ENCODE data around the gene TEKTIP1. TPM values are rescaled to one million over a fixed set of nuclear protein-coding genes. Genes with fewer than 3 reads are reported as not detected.

Gene TEKTIP1
- polyA plus RNA-seq, 1 donor from 2014 or later, result not detected

DNA sequence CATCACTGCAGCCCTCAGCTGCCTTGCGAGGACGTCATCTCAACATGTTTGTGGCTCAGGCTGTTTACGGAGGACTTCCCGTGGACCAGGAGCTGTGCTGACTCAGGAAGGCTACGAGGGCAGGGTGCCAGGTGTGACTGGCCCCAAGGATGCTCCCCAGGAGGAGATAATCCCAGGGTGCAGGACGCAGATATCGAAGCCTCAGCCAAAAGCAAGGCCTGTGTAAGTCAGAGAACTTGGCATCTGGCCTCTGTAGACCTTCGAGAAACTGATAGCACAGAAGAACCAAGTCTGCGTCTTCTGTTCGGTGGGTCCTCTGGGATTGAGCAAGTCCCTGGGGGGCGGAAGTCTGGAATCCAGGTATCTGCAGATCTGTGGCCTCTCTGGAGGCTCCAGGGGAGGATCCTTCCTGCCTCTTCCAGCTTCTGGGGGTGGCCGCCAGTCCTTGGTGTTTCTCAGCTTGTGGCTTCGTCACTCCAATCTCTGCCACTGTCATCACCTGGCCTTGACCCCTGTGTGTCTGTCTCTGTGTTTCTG lies 35.9 kb upstream of the TEKTIP1 start:
- no peaks in the 10 kb centered on the region for H3K9me2 ChIP-seq (ENCODE audit: insufficient read depth, low read length)
- H3K27me3 ChIP-seq (ENCODE audit: insufficient read depth, low read depth, low read length), result no peaks in the 10 kb centered on the region
- no peak overlapping the region for H3K27ac ChIP-seq (ENCODE audit: low read length)
- no peaks in the 10 kb centered on the region for H3K36me3 ChIP-seq (ENCODE audit: insufficient read depth, low read length)
- H3K4me2 ChIP-seq (ENCODE audit: low read length), result no peak overlapping the region
- no peak overlapping the region for H3K4me3 ChIP-seq (ENCODE audit: low read length)
- H4K20me1 ChIP-seq (ENCODE audit: insufficient read depth), result no peaks in the 10 kb centered on the region
- TF ChIP-seq TAF1 (IDR thresholded peaks at IDR 0.05; ENCODE audit: low read depth), result no peak
- no peak for TF ChIP-seq EP300 (conservative IDR thresholded peaks at IDR 0.05; ENCODE audit: poor library complexity, severe bottlenecking)
- no peak for TF ChIP-seq EZH2 (IDR thresholded peaks at IDR 0.05; ENCODE audit: borderline replicate concordance, insufficient read depth, low read length, poor library complexity, severe bottlenecking)
- no peaks in the 10 kb centered on the region for H3K9me3 ChIP-seq (ENCODE audit: low read length)
- H3K9ac ChIP-seq (ENCODE audit: low read length), result no peak overlapping the region
- H3K79me2 ChIP-seq (replicated peaks; ENCODE audit: insufficient read depth, low read length), result peaks cover 31% of the 10 kb centered on the region
- H3F3A ChIP-seq (ENCODE audit: insufficient read depth, low read length, poor library complexity, severe bottlenecking), result no peaks in the 10 kb centered on the region
- H2AFZ ChIP-seq (ENCODE audit: low read depth, low read length), result no peak overlapping the region

DNA sequence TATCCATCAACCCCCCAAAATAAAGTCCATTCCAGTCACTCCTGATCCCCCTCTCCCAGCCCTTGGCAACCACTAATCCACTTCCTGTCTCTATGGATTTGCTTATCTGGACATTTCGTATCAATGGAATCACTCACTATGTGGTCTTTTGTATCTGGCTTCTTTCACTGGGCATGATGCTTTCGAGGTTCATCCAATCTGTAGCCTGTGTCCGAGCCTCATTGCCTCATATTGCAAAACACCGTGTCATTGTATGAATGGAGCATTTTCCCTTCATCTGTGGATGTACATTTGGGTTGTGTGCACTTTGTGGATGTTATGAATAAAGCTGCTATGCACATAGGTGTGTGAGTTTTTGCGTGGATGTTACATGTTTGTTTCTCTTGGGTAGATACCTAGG lies 34.2 kb upstream of the TEKTIP1 start:
- Histone ChIP-seq H3K79me2 (replicated peaks; ENCODE audit: insufficient read depth, low read length) (peaks cover 38% of the 10 kb centered on the region), H3K9me2 (ENCODE audit: insufficient read depth, low read length) (no peaks in the 10 kb centered on the region), H2AFZ (ENCODE audit: low read depth, low read length) (no peak overlapping the region), H3K4me2 (ENCODE audit: low read length) (no peak overlapping the region), H3K36me3 (ENCODE audit: insufficient read depth, low read length) (no peaks in the 10 kb centered on the region), H3K4me3 (ENCODE audit: low read length) (no peak overlapping the region), H3K9me3 (ENCODE audit: low read length) (no peaks in the 10 kb centered on the region), H3K27ac (ENCODE audit: low read length) (peak overlapping the region; percentile 95), H3F3A (ENCODE audit: insufficient read depth, low read length, poor library complexity, severe bottlenecking) (no peaks in the 10 kb centered on the region), H3K27me3 (ENCODE audit: insufficient read depth, low read depth, low read length) (no peaks in the 10 kb centered on the region), H3K9ac (ENCODE audit: low read length) (no peak overlapping the region), H4K20me1 (ENCODE audit: insufficient read depth) (no peaks in the 10 kb centered on the region)
- TF ChIP-seq POLR2AphosphoS5 (IDR thresholded peaks at IDR 0.05) (no peak), RAD21 (conservative IDR thresholded peaks at IDR 0.05) (no peak), EZH2 (IDR thresholded peaks at IDR 0.05; ENCODE audit: borderline replicate concordance, insufficient read depth, low read length, poor library complexity, severe bottlenecking) (no peak), MXI1 (conservative IDR thresholded peaks at IDR 0.05; ENCODE audit: poor library complexity, severe bottlenecking) (no peak)
- TF ChIP-seq, protein P1, sequence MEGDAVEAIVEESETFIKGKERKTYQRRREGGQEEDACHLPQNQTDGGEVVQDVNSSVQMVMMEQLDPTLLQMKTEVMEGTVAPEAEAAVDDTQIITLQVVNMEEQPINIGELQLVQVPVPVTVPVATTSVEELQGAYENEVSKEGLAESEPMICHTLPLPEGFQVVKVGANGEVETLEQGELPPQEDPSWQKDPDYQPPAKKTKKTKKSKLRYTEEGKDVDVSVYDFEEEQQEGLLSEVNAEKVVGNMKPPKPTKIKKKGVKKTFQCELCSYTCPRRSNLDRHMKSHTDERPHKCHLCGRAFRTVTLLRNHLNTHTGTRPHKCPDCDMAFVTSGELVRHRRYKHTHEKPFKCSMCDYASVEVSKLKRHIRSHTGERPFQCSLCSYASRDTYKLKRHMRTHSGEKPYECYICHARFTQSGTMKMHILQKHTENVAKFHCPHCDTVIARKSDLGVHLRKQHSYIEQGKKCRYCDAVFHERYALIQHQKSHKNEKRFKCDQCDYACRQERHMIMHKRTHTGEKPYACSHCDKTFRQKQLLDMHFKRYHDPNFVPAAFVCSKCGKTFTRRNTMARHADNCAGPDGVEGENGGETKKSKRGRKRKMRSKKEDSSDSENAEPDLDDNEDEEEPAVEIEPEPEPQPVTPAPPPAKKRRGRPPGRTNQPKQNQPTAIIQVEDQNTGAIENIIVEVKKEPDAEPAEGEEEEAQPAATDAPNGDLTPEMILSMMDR (IDR thresholded peaks at IDR 0.05; ENCODE audit: poor library complexity, severe bottlenecking), result no peak

DNA sequence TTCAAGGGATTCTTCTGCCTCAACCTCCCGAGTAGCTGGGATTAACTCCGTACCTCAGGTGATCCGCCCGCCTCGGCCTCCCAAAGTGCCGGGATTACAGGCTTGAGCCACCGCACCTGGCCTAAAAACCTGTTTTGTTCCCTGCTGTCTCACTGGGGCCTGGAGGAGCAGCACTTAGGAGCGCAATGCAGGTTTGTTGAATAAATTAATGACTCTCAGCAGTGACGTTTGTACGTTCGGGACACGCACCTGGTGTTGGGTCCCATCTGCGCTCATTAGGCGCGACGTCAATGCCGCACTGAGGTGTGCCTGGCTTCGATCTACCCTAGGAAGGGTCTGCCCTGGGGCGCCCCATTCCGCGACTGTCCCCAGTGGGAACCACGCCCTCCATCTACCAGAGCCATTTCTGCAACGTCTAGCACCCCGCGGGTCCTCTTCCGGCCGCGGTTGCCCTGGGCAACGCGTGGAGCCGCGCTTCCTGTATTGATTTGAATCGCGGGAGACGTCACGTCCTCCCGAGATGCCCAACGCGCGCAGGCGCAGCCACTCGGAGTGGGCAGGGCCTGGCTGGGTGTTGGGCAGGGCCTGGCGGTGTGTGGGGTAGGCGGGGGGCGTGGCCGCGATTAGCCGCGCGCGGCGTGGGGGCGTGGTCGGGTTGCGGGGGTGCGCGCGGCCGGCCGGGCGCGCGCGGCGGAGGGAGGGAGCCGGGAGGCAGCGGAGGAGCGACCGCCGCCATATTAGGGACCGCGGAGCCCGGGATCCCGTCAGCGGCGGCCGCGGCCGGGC lies 33.2 kb upstream of the TEKTIP1 start, which contains the start of gene FZR1:
FZR1 (plus strand) TSS at position 714 of the 786 bp plus-strand sequence. CDS start 16,679 bp downstream, outside the sequence.
- peak within 1 kb of the TSS; percentile 94 for H3K9ac ChIP-seq (ENCODE audit: low read length)
- H2AFZ ChIP-seq (ENCODE audit: low read depth, low read length), result peak within 1 kb of the TSS; percentile 98
- H3F3A ChIP-seq (ENCODE audit: insufficient read depth, low read length, poor library complexity, severe bottlenecking), result no peaks in the 10 kb centered on the region
- no peaks in the 10 kb centered on the region for H3K27me3 ChIP-seq (ENCODE audit: insufficient read depth, low read depth, low read length)
- H4K20me1 ChIP-seq (ENCODE audit: insufficient read depth), result peaks cover 6% of the 10 kb centered on the region
- TF ChIP-seq EZH2 (IDR thresholded peaks at IDR 0.05; ENCODE audit: borderline replicate concordance, insufficient read depth, low read length, poor library complexity, severe bottlenecking) (no peak), RAD21 (conservative IDR thresholded peaks at IDR 0.05) (no peak), POLR2AphosphoS5 (IDR thresholded peaks at IDR 0.05) (peak; percentile 93), TAF1 (IDR thresholded peaks at IDR 0.05; ENCODE audit: low read depth) (peak; percentile 40), EP300 (conservative IDR thresholded peaks at IDR 0.05; ENCODE audit: poor library complexity, severe bottlenecking) (peak; percentile 85), SMC3 (conservative IDR thresholded peaks at IDR 0.05; ENCODE audit: poor library complexity) (no peak), MXI1 (conservative IDR thresholded peaks at IDR 0.05; ENCODE audit: poor library complexity, severe bottlenecking) (peak; percentile 92)
- TF ChIP-seq, protein P2, sequence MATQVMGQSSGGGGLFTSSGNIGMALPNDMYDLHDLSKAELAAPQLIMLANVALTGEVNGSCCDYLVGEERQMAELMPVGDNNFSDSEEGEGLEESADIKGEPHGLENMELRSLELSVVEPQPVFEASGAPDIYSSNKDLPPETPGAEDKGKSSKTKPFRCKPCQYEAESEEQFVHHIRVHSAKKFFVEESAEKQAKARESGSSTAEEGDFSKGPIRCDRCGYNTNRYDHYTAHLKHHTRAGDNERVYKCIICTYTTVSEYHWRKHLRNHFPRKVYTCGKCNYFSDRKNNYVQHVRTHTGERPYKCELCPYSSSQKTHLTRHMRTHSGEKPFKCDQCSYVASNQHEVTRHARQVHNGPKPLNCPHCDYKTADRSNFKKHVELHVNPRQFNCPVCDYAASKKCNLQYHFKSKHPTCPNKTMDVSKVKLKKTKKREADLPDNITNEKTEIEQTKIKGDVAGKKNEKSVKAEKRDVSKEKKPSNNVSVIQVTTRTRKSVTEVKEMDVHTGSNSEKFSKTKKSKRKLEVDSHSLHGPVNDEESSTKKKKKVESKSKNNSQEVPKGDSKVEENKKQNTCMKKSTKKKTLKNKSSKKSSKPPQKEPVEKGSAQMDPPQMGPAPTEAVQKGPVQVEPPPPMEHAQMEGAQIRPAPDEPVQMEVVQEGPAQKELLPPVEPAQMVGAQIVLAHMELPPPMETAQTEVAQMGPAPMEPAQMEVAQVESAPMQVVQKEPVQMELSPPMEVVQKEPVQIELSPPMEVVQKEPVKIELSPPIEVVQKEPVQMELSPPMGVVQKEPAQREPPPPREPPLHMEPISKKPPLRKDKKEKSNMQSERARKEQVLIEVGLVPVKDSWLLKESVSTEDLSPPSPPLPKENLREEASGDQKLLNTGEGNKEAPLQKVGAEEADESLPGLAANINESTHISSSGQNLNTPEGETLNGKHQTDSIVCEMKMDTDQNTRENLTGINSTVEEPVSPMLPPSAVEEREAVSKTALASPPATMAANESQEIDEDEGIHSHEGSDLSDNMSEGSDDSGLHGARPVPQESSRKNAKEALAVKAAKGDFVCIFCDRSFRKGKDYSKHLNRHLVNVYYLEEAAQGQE (IDR thresholded peaks at IDR 0.05; ENCODE audit: borderline replicate concordance), result peak; percentile 75
- TF ChIP-seq, protein P1 (IDR thresholded peaks at IDR 0.05; ENCODE audit: poor library complexity, severe bottlenecking), result peak; percentile 54
- peak within 1 kb of the TSS; percentile 95 for H3K27ac ChIP-seq (ENCODE audit: low read length)
- H3K36me3 ChIP-seq (ENCODE audit: insufficient read depth, low read length), result no peaks in the 10 kb centered on the region
- peak within 1 kb of the TSS; percentile 95 for H3K4me3 ChIP-seq (ENCODE audit: low read length)
- H3K79me2 ChIP-seq (replicated peaks; ENCODE audit: insufficient read depth, low read length), result peaks cover 37% of the 10 kb centered on the region
- no peaks in the 10 kb centered on the region for H3K9me2 ChIP-seq (ENCODE audit: insufficient read depth, low read length)
- peak within 1 kb of the TSS; percentile 80 for H3K4me2 ChIP-seq (ENCODE audit: low read length)
- H3K9me3 ChIP-seq (ENCODE audit: low read length), result no peaks in the 10 kb centered on the region

Data from neural cell (in vitro differentiated cells).